NCI-H146 treated with DMSO at 0.1 percent for 48 hours (cell line): ENCODE data around the gene DUSP5.
"Not testable (repeated sequence)": the region's sequence is repeated elsewhere in the genome, so short reads cannot be mapped to it uniquely, and the experiment has no call there.

Experiments used
- DNase-seq: peaks from one replicate; lab custom pipeline; 2025; ENCODE audit not compliant: unreplicated experiment; lab: John Stamatoyannopoulos, UW

Gene DUSP5

GRCh38 chr10:110514848-110515247 is 17.1 kb downstream of the DUSP5 start:
- no peak for DNase-seq

- DNase-seq: no peak
Observed at GRCh38 chr10:110516815-110517492, 19.2 kb downstream of the DUSP5 start.

- no peak for DNase-seq
Observed at GRCh38 chr10:110522365-110522988, 24.8 kb downstream of the DUSP5 start.

GRCh38 chr10:110523736-110524135 is 26.0 kb downstream of the DUSP5 start:
- no peak for DNase-seq

- DNase-seq: no peak
Observed at GRCh38 chr10:110524179-110524858, 26.6 kb downstream of the DUSP5 start.

GRCh38 chr10:110524859-110525232 is 27.1 kb downstream of the DUSP5 start:
- DNase-seq: no peak

GRCh38 chr10:110525349-110526260 is 27.9 kb downstream of the DUSP5 start:
- DNase-seq: no peak

- no peak for DNase-seq
Observed at GRCh38 chr10:110527731-110528171, 30.0 kb downstream of the DUSP5 start.

GRCh38 chr10:110528224-110528996 is 30.7 kb downstream of the DUSP5 start:
- no peak for DNase-seq

GRCh38 chr10:110528997-110529524 is 31.4 kb downstream of the DUSP5 start:
- DNase-seq: not testable (repeated sequence)

GRCh38 chr10:110529596-110530011 is 31.9 kb downstream of the DUSP5 start:
- no peak for DNase-seq

GRCh38 chr10:110530131-110530831 is 32.6 kb downstream of the DUSP5 start:
- no peak for DNase-seq

- no peak for DNase-seq
Observed at GRCh38 chr10:110531687-110532086, 34.0 kb downstream of the DUSP5 start.

GRCh38 chr10:110532628-110533027 is 34.9 kb downstream of the DUSP5 start:
- DNase-seq: not testable (repeated sequence)

GRCh38 chr10:110533149-110533548 is 35.4 kb downstream of the DUSP5 start:
- DNase-seq: no peak

GRCh38 chr10:110534571-110534970 is 36.9 kb downstream of the DUSP5 start:
- no peak for DNase-seq

- DNase-seq: no peak
Observed at GRCh38 chr10:110535958-110536891, 38.5 kb downstream of the DUSP5 start.

- DNase-seq: no peak
Observed at GRCh38 chr10:110539091-110539490, 41.4 kb downstream of the DUSP5 start.
